ENCODE data around the gene PDZD7.

DNA sequence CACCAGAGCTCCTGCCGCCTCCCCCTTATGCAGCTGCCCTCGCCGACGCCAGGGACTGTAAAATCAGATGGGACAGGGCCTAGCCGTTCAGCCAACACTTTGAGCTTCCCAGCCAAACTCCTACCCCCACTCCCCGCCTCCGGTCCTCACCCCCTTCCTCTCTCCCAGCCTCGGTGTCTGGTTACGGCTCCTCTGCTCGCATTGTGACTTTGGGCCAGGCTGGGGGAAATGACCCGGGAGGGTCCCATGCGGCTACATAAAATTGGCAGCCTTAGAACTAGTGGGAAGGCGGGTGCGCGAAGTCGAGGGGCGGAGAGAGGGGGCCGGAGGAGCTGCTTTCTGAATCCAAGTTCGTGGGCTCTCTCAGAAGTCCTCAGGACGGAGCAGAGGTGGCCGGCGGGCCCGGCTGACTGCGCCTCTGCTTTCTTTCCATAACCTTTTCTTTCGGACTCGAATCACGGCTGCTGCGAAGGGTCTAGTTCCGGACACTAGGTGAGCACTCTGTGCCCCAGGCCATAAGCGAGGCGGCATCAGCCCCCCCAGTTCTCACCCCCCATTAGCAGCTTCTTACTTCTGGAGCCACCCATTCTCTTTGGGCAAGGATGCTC is 30.8 kb upstream of the PDZD7 start, which contains the start of gene KAZALD1:
- TF ChIP-seq, protein P1, sequence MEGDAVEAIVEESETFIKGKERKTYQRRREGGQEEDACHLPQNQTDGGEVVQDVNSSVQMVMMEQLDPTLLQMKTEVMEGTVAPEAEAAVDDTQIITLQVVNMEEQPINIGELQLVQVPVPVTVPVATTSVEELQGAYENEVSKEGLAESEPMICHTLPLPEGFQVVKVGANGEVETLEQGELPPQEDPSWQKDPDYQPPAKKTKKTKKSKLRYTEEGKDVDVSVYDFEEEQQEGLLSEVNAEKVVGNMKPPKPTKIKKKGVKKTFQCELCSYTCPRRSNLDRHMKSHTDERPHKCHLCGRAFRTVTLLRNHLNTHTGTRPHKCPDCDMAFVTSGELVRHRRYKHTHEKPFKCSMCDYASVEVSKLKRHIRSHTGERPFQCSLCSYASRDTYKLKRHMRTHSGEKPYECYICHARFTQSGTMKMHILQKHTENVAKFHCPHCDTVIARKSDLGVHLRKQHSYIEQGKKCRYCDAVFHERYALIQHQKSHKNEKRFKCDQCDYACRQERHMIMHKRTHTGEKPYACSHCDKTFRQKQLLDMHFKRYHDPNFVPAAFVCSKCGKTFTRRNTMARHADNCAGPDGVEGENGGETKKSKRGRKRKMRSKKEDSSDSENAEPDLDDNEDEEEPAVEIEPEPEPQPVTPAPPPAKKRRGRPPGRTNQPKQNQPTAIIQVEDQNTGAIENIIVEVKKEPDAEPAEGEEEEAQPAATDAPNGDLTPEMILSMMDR (conservative IDR thresholded peaks at IDR 0.05): no peak
- TF ChIP-seq ZFX (IDR thresholded peaks at IDR 0.05): peak; percentile 17; the same call in 1 of the 2 replicates
